ENCODE results near the gene RXFP3. TPM values are rescaled to one million over a fixed set of nuclear protein-coding genes. Genes with fewer than 3 reads are reported as not detected.

The RXFP3 gene
- total RNA-seq, 4 donors from 2014 or later, result not detected

GRCh38 chr5:33966805-33967204, 30.6 kb downstream of the RXFP3 start:
- H3K4me3 ChIP-seq (ENCODE audit: low read depth, poor library complexity, severe bottlenecking), result no peak overlapping the region
- 20 to 40% methylated on average over 2 of the region's 2 CpGs for WGBS, 2 donors
- no peak for TF ChIP-seq CTCF (IDR thresholded peaks at IDR 0.05)
- TF ChIP-seq POLR2A (IDR thresholded peaks at IDR 0.05), result no peak
- intact Hi-C loops (cut with DNase I; ENCODE audit: low total_unique reads), result no loop called here
- no peak for DNase-seq (ENCODE audit: low spot score in 2 of 2)

GRCh38 chr5:33968211-33969005, 32.2 kb downstream of the RXFP3 start:
- 42 to 52% methylated on average over 3 of the region's 3 CpGs for WGBS, 2 donors
- TF ChIP-seq CTCF (IDR thresholded peaks at IDR 0.05) (no peak), POLR2A (IDR thresholded peaks at IDR 0.05) (no peak)
- intact Hi-C loops (cut with DNase I; ENCODE audit: low total_unique reads), result no loop called here
- DNase-seq (ENCODE audit: low spot score in 2 of 2), result no peak
- no peak overlapping the region for H3K4me3 ChIP-seq (ENCODE audit: low read depth, poor library complexity, severe bottlenecking)

GRCh38 chr5:33969572-33970452, 33.6 kb downstream of the RXFP3 start:
- H3K4me3 ChIP-seq (ENCODE audit: low read depth, poor library complexity, severe bottlenecking), result no peak overlapping the region
- TF ChIP-seq CTCF (IDR thresholded peaks at IDR 0.05) (no peak), POLR2A (IDR thresholded peaks at IDR 0.05) (no peak)
- DNase-seq (ENCODE audit: low spot score in 2 of 2), result no peak
- intact Hi-C loops (cut with DNase I; ENCODE audit: low total_unique reads), result no loop called here
- WGBS, 2 donors, result 53 to 58% methylated on average over 10 of the region's 10 CpGs

- H3K4me3 ChIP-seq (ENCODE audit: low read depth, poor library complexity, severe bottlenecking), result no peak overlapping the region
- 66 to 75% methylated on average over 2 of the region's 2 CpGs for WGBS, 2 donors
- DNase-seq (ENCODE audit: low spot score in 2 of 2), result no peak
- TF ChIP-seq POLR2A (IDR thresholded peaks at IDR 0.05) (no peak), CTCF (IDR thresholded peaks at IDR 0.05) (no peak)
- intact Hi-C loops (cut with DNase I; ENCODE audit: low total_unique reads), result no loop called here
These were observed 37.1 kb downstream of the RXFP3 start for GRCh38 chr5:33973271-33973670.

GRCh38 chr5:33975852-33976251, 39.7 kb downstream of the RXFP3 start:
- 9 to 18% methylated on average over 5 of the region's 5 CpGs for WGBS, 2 donors
- intact Hi-C loops (cut with DNase I; ENCODE audit: low total_unique reads), result no loop called here
- no peak overlapping the region for H3K4me3 ChIP-seq (ENCODE audit: low read depth, poor library complexity, severe bottlenecking)
- TF ChIP-seq CTCF (IDR thresholded peaks at IDR 0.05), result no peak
- TF ChIP-seq POLR2A (IDR thresholded peaks at IDR 0.05), result no peak
- DNase-seq (ENCODE audit: low spot score in 2 of 2), result no peak

Measured in lower leg skin (tissue), 4 donors.